Loucy (cell line): ENCODE results near the gene RCAN1.
"Not testable (repeated sequence)": the region's sequence is repeated elsewhere in the genome, so short reads cannot be mapped to it uniquely, and the experiment has no call there.

ENCODE experiments used
- H2AFZ ChIP-seq: fragments of 200-600 bp; sonication (generic); 2 replicates; pipeline ENCODE4 v1.6.0; 2016; ENCODE audit warnings: antibody characterized with exemption, mild to moderate bottlenecking, low read length, moderate library complexity
- H3F3A ChIP-seq: fragments of 200-600 bp; 2 replicates; pipeline ENCODE4 v1.6.0; 2016; ENCODE audit warnings: antibody characterized with exemption, low read depth, mild to moderate bottlenecking
- H3K27me3 ChIP-seq: fragments of 200-600 bp; sonication (generic); 2 replicates; pipeline ENCODE4 v1.6.1; 2014; ENCODE audit warnings: low read length, mild to moderate bottlenecking; ENCODE audit not compliant: insufficient read depth, poor library complexity, severe bottlenecking
- H3K36me3 ChIP-seq: fragments of 200-600 bp; sonication (generic); 2 replicates; pipeline ENCODE4 v1.6.1; 2016; ENCODE audit warnings: low read length; ENCODE audit not compliant: insufficient read depth
- H3K4me1 ChIP-seq: fragments of 200-600 bp; sonication (generic); 2 replicates; pipeline ENCODE4 v1.5.1; 2014; ENCODE audit warnings: low read length, mild to moderate bottlenecking; ENCODE audit not compliant: insufficient read depth, poor library complexity, severe bottlenecking
- H3K4me2 ChIP-seq: fragments of 200-600 bp; sonication (generic); 2 replicates; pipeline ENCODE4 v1.6.0; 2014; ENCODE audit warnings: antibody characterized with exemption, low read length, low read depth, mild to moderate bottlenecking; ENCODE audit not compliant: poor library complexity, severe bottlenecking
- H3K4me3 ChIP-seq: fragments of 200-600 bp; sonication (generic); 2 replicates; pipeline ENCODE4 v1.5.1; 2014; ENCODE audit warnings: low read length, mild to moderate bottlenecking, mixed read lengths; ENCODE audit not compliant: poor library complexity, severe bottlenecking
- H3K79me2 ChIP-seq: fragments of 200-600 bp; sonication (generic); 2 replicates; pipeline ENCODE4 v1.6.1; 2014; ENCODE audit warnings: low read length; ENCODE audit not compliant: insufficient read depth
- H3K9ac ChIP-seq: fragments of 200-600 bp; sonication (generic); 2 replicates; pipeline ENCODE4 v1.6.0; 2014; ENCODE audit warnings: mild to moderate bottlenecking, low read depth, low read length, moderate library complexity; ENCODE audit not compliant: poor library complexity, severe bottlenecking
- H3K9me2 ChIP-seq: fragments of 200-600 bp; sonication (generic); replicated peaks from 2 replicates; pipeline ENCODE4 v1.6.1; 2016; ENCODE audit warnings: low read depth, low read length, mixed read lengths
- H3K9me3 ChIP-seq: fragments of 200-600 bp; sonication (generic); 2 replicates; pipeline ENCODE4 v1.6.1; 2014; ENCODE audit warnings: mild to moderate bottlenecking, antibody characterized with exemption, low read length, low read depth; ENCODE audit not compliant: insufficient read depth
- H4K20me1 ChIP-seq: fragments of 200-600 bp; sonication (generic); 2 replicates; pipeline ENCODE4 v1.6.0; 2014; ENCODE audit warnings: antibody characterized with exemption, low read length, mild to moderate bottlenecking; ENCODE audit not compliant: insufficient read depth, poor library complexity, severe bottlenecking
- CTCF ChIP-seq: fragments of 200-600 bp; sonication (generic); conservative IDR thresholded peaks from 2 replicates; pipeline ENCODE4 v1.5.1; 2014; ENCODE audit warnings: mild to moderate bottlenecking, antibody characterized with exemption, low read length
- EZH2phosphoT487 ChIP-seq: fragments of 200-600 bp; IDR thresholded peaks from 2 replicates; pipeline ENCODE4 v1.6.1; 2018; ENCODE audit warnings: antibody characterized with exemption, mild to moderate bottlenecking, moderate library complexity, borderline replicate concordance

Gene RCAN1

GRCh38 chr21:34567604-34568155 lies 47.2 kb downstream of the RCAN1 start:
- H4K20me1 ChIP-seq: no peaks in the 10 kb centered on the region
- H3F3A ChIP-seq: no peaks in the 10 kb centered on the region
- H3K79me2 ChIP-seq: no peaks in the 10 kb centered on the region
- H3K4me2 ChIP-seq: no peak overlapping the region
- 0 out of 2 replicates have a peak, but pooled peaks cover 4% of the 10 kb centered on the region for H3K9me3 ChIP-seq
- H3K9me2 ChIP-seq: no peaks in the 10 kb centered on the region
- H3K4me1 ChIP-seq: no peaks in the 10 kb centered on the region
- 0 out of 2 replicates have a peak, but pooled peaks cover 3% of the 10 kb centered on the region for H3K36me3 ChIP-seq
- no peak overlapping the region for H2AFZ ChIP-seq
- no peak for TF ChIP-seq CTCF
- TF ChIP-seq EZH2phosphoT487: no peak
- no peak overlapping the region for H3K9ac ChIP-seq
- H3K27me3 ChIP-seq: no peaks in the 10 kb centered on the region
- H3K4me3 ChIP-seq: no peak overlapping the region

- TF ChIP-seq CTCF (no peak), EZH2phosphoT487 (no peak)
- Histone ChIP-seq H2AFZ (no peak overlapping the region), H3K27me3 (no peaks in the 10 kb centered on the region), H3K4me3 (no peak overlapping the region), H3K9me3 (no peaks in the 10 kb centered on the region), H3K4me2 (no peak overlapping the region), H4K20me1 (no peaks in the 10 kb centered on the region), H3K36me3 (0 out of 2 replicates have a peak, but pooled peaks cover 3% of the 10 kb centered on the region), H3K79me2 (no peaks in the 10 kb centered on the region), H3F3A (no peaks in the 10 kb centered on the region), H3K9me2 (no peaks in the 10 kb centered on the region), H3K9ac (no peak overlapping the region), H3K4me1 (no peaks in the 10 kb centered on the region)
Observed at GRCh38 chr21:34565238-34565637, 49.7 kb downstream of the RCAN1 start.

DNA sequence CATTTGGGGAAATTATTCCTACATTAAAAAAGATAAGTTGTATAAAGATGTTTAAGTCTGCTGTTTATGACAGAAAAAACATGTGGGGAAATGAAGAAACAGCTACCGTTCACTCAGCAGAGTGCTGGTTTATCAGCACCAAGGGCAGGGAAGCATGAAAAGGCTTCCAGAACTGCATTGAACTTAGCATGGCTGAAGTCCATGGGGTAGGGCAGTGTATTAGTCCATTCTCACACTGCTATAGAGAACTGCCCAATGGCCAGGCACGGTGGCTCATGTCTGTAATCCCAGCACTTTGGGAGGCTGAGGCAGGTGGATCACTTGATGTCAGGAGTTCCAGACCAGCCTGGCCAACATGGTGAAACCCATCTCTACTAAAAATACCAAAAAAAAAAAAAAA lies 51.5 kb downstream of the RCAN1 start:
- not testable (repeated sequence) for H3K36me3 ChIP-seq, H3K79me2 ChIP-seq, H3K27me3 ChIP-seq, H3F3A ChIP-seq, H3K9me3 ChIP-seq, H3K9ac ChIP-seq, H3K4me2 ChIP-seq, H2AFZ ChIP-seq, H3K4me1 ChIP-seq, H3K4me3 ChIP-seq, H3K9me2 ChIP-seq, H4K20me1 ChIP-seq

DNA sequence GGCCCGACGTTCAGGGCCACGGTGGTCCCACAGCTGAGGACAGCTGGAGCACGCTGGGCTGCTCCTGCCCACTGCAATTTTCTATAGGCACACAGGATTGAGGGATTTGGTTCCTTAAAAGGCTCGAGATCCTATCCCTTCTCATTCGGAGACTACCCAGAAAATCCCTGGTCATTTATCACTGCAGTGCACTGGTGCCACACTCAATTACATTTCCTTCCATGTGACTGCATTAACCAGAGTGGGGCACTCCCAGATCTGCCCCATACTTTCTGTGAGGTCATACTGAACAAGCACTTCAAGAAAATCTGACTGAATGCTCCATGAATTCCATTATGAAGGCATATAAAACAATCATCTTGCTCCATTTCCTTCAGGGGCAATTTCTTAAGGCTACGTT lies 53.1 kb downstream of the RCAN1 start:
- Histone ChIP-seq H2AFZ (no peak overlapping the region), H3K4me2 (no peak overlapping the region), H3K36me3 (no peaks in the 10 kb centered on the region)

More for the DNA sequence above, 53.1 kb downstream of the RCAN1 start:
- no peaks in the 10 kb centered on the region for H3K79me2 ChIP-seq
- TF ChIP-seq EZH2phosphoT487: no peak
- TF ChIP-seq CTCF: no peak
- no peaks in the 10 kb centered on the region for H3K9me2 ChIP-seq
- no peaks in the 10 kb centered on the region for H4K20me1 ChIP-seq
- H3K9me3 ChIP-seq: no peaks in the 10 kb centered on the region
- no peak overlapping the region for H3K9ac ChIP-seq
- no peaks in the 10 kb centered on the region for H3K4me1 ChIP-seq
- no peak overlapping the region for H3K4me3 ChIP-seq
- no peaks in the 10 kb centered on the region for H3F3A ChIP-seq
- no peaks in the 10 kb centered on the region for H3K27me3 ChIP-seq
